ENCODE data around the gene LRRC4C. TPM values are rescaled to one million over a fixed set of nuclear protein-coding genes. Genes with fewer than 3 reads are reported as not detected.
A peak's percentile ranks its signal among the peaks of the same experiment; 100 is the strongest.
"Not testable (repeated sequence)": the region's sequence is repeated elsewhere in the genome, so short reads cannot be mapped to it uniquely, and the experiment has no call there.

LRRC4C gene
- total RNA-seq, 1 donor from 2014 or later = 2.7 TPM

- no peak for TF ChIP-seq CTCF (IDR thresholded peaks at IDR 0.05)
- no peak for TF ChIP-seq EZH2 (IDR thresholded peaks at IDR 0.05)
- no peak for TF ChIP-seq EZH2phosphoT487 (IDR thresholded peaks at IDR 0.05)
- Mint-ChIP-seq H3K27ac (no peak overlapping the region), H3K4me1 (peaks cover 10% of the 10 kb centered on the region), H3K9me3 (no peaks in the 10 kb centered on the region), H3K36me3 (no peaks in the 10 kb centered on the region), H3K27me3 (ENCODE audit: insufficient read depth, low read depth) (no peaks in the 10 kb centered on the region), H3K4me3 (no peak overlapping the region)
- no peak overlapping the region for H2AFZ ChIP-seq (replicated peaks)
- no peak overlapping the region for H3K4me3 ChIP-seq
- no peak overlapping the region for H3K27ac ChIP-seq
- no peaks in the 10 kb centered on the region for H3K9me3 ChIP-seq (ENCODE audit: low read depth)
- H3K9ac ChIP-seq = no peak overlapping the region
- H3K79me2 ChIP-seq (ENCODE audit: low read depth) = no peaks in the 10 kb centered on the region
- no peaks in the 10 kb centered on the region for H4K20me1 ChIP-seq (ENCODE audit: low read depth)
- H3K36me3 ChIP-seq = no peaks in the 10 kb centered on the region
- peaks cover 6% of the 10 kb centered on the region for H3K27me3 ChIP-seq
- peaks cover 6% of the 10 kb centered on the region for H3F3A ChIP-seq (ENCODE audit: low read depth)
- no peak for DNase-seq (ENCODE audit: low spot score)
- H3K4me2 ChIP-seq = no peak overlapping the region
- H3K4me1 ChIP-seq = peaks cover 26% of the 10 kb centered on the region
Measured at GRCh38 chr11:40203606-40204005, 1255.8 kb downstream of the LRRC4C start.

- peaks cover 10% of the 10 kb centered on the region for H3K4me1 Mint-ChIP-seq
- no peak overlapping the region for H3K27ac Mint-ChIP-seq
- Histone ChIP-seq H4K20me1 (ENCODE audit: low read depth) (no peaks in the 10 kb centered on the region), H3K79me2 (ENCODE audit: low read depth) (no peaks in the 10 kb centered on the region), H3K27me3 (peaks cover 6% of the 10 kb centered on the region), H3K9me3 (ENCODE audit: low read depth) (no peaks in the 10 kb centered on the region), H3K4me2 (peak overlapping the region; percentile 49), H2AFZ (replicated peaks) (no peak overlapping the region), H3F3A (ENCODE audit: low read depth) (peaks cover 6% of the 10 kb centered on the region), H3K36me3 (no peaks in the 10 kb centered on the region), H3K4me1 (peaks cover 26% of the 10 kb centered on the region), H3K9ac (no peak overlapping the region), H3K4me3 (no peak overlapping the region), H3K27ac (no peak overlapping the region)
- H3K27me3 Mint-ChIP-seq (ENCODE audit: insufficient read depth, low read depth) = no peaks in the 10 kb centered on the region
- no peaks in the 10 kb centered on the region for H3K36me3 Mint-ChIP-seq
- H3K9me3 Mint-ChIP-seq = no peaks in the 10 kb centered on the region
- no peak overlapping the region for H3K4me3 Mint-ChIP-seq
- DNase-seq (ENCODE audit: low spot score) = no peak
- TF ChIP-seq EZH2 (IDR thresholded peaks at IDR 0.05) = no peak
- no peak for TF ChIP-seq EZH2phosphoT487 (IDR thresholded peaks at IDR 0.05)
- no peak for TF ChIP-seq CTCF (IDR thresholded peaks at IDR 0.05)
Measured at GRCh38 chr11:40202589-40203270, 1256.7 kb downstream of the LRRC4C start.

GRCh38 chr11:40192590-40192989 lies 1266.9 kb downstream of the LRRC4C start:
- not testable (repeated sequence) for H2AFZ ChIP-seq (replicated peaks); H3K79me2 ChIP-seq (ENCODE audit: low read depth); H3K27me3 Mint-ChIP-seq (ENCODE audit: insufficient read depth, low read depth); H3K4me1 Mint-ChIP-seq; H3K27me3 ChIP-seq; H3K4me3 ChIP-seq; H3F3A ChIP-seq (ENCODE audit: low read depth); H3K9me3 ChIP-seq (ENCODE audit: low read depth); H3K36me3 Mint-ChIP-seq; H3K4me1 ChIP-seq; H3K4me2 ChIP-seq; H3K36me3 ChIP-seq; H3K27ac ChIP-seq; H3K27ac Mint-ChIP-seq; H3K4me3 Mint-ChIP-seq; DNase-seq (ENCODE audit: low spot score); H4K20me1 ChIP-seq (ENCODE audit: low read depth); H3K9ac ChIP-seq; H3K9me3 Mint-ChIP-seq

- Histone ChIP-seq H3K79me2 (ENCODE audit: low read depth) (no peaks in the 10 kb centered on the region), H3K27ac (no peak overlapping the region), H3K4me3 (no peak overlapping the region), H3F3A (ENCODE audit: low read depth) (peaks cover 3% of the 10 kb centered on the region), H3K9me3 (ENCODE audit: low read depth) (no peaks in the 10 kb centered on the region), H3K4me1 (peaks cover 17% of the 10 kb centered on the region), H3K27me3 (no peaks in the 10 kb centered on the region), H3K36me3 (no peaks in the 10 kb centered on the region), H3K9ac (no peak overlapping the region), H3K4me2 (no peak overlapping the region), H2AFZ (replicated peaks) (no peak overlapping the region), H4K20me1 (ENCODE audit: low read depth) (no peaks in the 10 kb centered on the region)
- H3K27ac Mint-ChIP-seq = no peak overlapping the region
- peaks cover 2% of the 10 kb centered on the region for H3K36me3 Mint-ChIP-seq
- TF ChIP-seq EZH2 (IDR thresholded peaks at IDR 0.05) = no peak
- no peak for TF ChIP-seq CTCF (IDR thresholded peaks at IDR 0.05)
- TF ChIP-seq EZH2phosphoT487 (IDR thresholded peaks at IDR 0.05) = no peak
- H3K4me3 Mint-ChIP-seq = no peak overlapping the region
- no peak for DNase-seq (ENCODE audit: low spot score)
- peaks cover 22% of the 10 kb centered on the region for H3K4me1 Mint-ChIP-seq
- no peaks in the 10 kb centered on the region for H3K9me3 Mint-ChIP-seq
- H3K27me3 Mint-ChIP-seq (ENCODE audit: insufficient read depth, low read depth) = peaks cover 5% of the 10 kb centered on the region
Measured at GRCh38 chr11:40190294-40190693, 1269.2 kb downstream of the LRRC4C start.
